ENCODE measurements around the gene CEP85L. TPM values are rescaled to one million over a fixed set of nuclear protein-coding genes. Genes with fewer than 3 reads are reported as not detected.

The CEP85L gene
- total RNA-seq, 1 donor from 2014 or later = 3.0 TPM

DNA sequence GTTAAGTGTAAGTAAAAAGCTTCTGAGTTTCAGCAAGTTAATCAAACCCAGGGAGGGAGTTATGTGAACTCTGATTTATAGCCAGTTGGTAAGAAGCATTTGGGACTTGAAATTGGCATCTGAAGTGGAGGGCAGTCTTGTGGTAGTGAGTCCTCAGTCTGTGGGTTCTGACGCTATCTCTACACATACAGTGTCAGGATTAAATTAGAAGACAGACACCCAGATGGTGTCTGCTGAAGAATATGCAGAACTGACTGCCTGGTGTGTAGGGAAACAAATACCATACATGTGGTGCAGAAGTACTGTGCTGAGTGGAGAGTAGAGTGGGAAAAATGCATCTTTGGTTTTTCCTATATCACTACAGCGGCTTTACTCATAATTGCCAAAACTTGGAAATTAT lies 146.8 kb downstream of the CEP85L start:
- ATAC-seq (no peak), DNase-seq (ENCODE audit: low spot score) (no peak)

DNA sequence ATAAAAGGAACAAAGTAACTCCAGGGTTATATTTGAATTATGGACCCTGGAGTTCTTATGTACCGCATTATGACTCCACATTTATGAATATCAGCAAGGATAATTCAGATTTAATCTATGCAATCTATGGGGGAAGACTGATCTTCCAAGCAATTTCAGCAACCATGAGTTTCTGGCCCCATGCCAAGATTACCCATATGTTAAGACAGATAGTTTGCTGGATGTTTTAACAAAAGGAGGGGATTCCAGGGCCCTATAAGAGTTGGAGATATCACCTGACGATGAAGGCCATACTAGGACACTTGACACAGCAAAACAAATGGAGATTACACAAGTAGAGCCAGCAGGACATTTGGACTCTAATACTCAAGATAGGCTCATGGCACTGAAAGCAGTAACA lies 149.2 kb downstream of the CEP85L start:
- ATAC-seq = no peak
- DNase-seq (ENCODE audit: low spot score) = no peak

DNA sequence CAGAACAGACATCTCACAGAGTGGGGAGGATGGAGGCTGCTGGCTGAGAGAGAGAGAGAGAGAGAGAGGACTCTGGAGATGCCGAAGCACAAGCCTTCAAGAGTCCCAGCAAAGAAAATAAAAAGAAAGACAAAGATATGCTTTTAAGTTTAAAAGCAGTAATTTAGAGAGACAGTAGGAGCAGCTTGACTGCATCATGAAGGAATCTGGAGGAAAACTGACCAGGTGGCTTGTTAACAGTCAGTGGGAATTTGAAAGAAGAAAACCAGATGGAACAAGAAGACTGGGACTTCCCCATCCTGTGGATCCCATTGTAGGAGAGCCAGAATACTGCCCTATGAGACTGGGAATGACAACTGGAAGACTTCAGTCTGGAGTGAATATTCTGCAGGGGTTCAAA lies 149.6 kb downstream of the CEP85L start:
- ATAC-seq (no peak), DNase-seq (ENCODE audit: low spot score) (no peak)

DNA sequence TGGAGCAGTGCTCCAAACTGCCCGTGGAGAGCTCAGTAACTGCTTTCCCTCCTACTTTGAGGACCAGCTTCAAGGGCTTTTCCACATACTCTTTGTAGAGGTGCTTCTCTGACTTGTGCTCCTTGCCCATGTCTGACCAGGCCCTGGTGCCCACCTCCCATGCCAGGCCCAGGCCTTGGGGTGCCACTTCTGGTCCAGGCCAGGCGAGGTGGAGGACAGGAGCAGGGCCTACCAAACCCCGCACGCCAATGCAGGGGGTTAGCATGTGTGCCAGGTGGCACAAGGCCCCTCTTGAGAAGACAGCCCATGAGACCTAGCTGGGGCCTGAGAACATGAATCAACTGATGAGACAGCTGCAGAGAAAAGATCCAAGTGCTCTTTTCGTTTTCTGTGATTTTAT lies 150.3 kb downstream of the CEP85L start:
- DNase-seq (ENCODE audit: low spot score) (no peak), ATAC-seq (no peak)

DNA sequence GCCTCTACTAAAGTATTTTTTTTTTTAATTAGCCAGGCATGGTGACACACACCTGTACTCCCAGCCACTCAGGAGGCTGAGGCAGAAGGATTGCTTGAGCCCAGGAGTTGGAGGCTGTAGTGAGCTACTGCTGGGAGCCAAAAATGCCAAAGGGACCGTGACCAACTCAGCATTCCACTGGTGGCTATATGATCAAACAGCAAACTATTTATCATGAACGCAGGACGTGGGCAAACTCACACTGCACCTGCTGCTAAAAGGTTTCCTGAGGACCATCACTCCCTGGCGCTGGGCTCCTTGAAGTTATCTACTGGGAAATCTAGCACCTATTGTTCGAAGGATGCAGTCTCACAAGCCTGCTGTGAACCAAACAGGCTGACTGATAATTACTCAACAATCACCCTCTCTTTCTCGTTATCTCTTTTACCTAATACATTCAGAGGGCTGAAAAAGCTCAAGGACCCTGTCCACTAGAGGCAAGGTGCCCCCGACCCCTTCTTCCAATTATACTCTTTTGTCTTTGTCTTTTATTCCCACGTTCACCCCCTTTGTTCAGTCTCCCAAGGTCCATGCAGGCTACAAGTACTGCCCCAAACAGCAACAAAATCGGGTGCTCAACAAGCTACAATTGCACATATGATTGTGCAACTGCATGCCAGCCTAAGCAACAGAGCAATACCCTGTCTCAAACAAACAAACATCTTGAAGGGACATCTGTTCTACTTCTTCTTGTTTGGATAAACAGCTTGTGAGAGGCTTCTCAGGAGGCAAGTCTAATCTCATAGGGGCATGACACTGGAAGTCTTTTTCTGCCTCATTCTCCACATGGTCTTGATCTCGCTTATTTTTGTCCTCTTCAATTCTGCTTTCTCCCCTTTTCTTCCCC lies 151.0 kb downstream of the CEP85L start:
- no peak for DNase-seq (ENCODE audit: low spot score)
- no peak for ATAC-seq

DNA sequence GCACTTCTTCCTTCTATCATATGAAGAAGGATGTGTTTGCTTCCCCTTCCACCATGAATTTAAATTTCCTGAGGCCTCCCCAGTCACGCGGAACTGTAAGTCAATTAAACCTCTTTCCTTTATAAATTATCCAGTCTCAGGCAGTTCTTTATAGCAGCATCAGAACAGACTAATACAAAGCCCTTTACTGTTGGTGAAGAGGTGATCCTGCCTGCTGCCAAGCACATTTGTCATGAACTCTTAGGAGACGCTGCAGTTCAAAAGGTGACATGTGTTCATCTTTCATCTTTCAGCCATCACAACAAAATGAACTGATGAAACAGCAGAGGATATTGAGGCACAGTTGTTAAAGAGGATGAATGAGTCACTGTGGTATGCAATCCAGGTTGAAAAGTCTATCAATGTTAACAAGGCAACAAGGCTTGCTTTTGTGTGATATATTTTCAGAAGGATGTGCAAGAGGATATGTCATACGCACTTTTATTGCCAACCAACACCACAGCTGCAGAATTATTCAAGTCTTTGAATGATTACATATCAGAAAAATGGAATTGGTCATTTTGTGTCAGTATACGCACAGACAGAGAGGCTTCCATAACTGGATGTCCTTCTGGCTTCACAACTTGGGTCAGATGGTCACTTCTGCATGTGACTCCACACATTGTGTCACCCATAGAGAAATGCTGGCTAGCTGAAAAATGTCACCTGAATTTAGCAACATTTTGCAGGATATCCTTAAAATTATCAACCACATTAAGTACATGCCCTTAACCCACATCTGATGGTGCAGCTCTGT lies 155.7 kb downstream of the CEP85L start:
- no peak for ATAC-seq
- no peak for DNase-seq (ENCODE audit: low spot score)

DNA sequence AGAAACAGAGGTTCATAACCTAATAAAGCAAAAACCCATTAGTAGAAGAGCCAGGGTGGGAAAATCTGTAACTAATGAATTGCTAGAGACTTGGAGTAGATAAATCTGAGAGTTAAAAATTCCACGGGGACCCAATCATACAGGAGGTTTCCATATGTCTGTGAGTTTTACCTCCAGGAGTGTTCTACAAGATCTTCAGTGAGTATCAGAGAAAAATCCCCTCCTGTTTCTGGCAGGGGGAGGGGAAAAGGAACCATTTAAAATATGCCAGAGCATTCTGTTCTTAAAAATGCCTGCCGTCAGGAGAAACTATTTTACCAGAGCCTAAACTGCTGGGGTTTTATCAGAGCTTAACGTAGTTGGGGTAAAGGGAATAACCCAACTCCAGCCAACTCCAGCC lies 157.3 kb downstream of the CEP85L start:
- ATAC-seq (no peak), DNase-seq (ENCODE audit: low spot score) (no peak)

DNA sequence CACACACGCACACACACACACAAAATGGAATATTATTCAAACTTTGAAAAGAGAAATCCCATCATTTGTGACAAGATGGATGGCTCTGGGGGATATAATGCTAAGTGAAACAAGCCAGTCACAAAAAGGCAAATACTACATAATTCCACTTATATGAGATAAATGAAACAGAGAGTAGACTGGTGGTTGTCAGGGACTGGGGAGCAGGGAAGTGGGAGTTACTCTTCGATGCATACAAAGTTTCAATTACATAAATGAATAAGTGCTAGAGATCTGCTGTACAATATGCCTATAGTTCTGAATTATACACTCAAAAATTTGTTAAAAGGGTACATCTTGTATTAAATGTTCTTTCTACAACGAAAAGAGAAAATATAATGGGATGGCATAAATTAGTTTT lies 161.4 kb downstream of the CEP85L start:
- no peak for ATAC-seq

DNA sequence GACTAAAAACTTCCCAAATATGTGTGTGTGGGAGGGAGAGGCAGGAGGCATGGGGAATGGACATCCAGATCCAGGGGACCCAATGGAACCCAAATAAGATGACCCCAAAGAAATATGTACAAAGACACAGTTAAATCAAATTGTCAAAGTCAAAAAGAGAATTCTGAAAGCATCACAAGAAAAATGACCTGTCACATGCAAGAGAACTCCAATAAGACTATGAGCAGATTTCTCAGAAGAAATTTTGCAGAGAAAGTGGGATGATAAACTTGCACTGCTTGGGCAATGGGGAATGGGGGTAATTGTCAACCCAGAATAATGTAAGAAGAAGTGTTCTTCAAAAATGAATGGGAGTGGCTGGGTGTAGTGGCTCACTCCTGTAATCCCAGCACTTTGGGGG lies 162.8 kb downstream of the CEP85L start:
- DNase-seq (ENCODE audit: low spot score) (no peak), ATAC-seq (no peak)

More for the DNA sequence above, 161.4 kb downstream of the CEP85L start:
- no peak for DNase-seq (ENCODE audit: low spot score)

DNA sequence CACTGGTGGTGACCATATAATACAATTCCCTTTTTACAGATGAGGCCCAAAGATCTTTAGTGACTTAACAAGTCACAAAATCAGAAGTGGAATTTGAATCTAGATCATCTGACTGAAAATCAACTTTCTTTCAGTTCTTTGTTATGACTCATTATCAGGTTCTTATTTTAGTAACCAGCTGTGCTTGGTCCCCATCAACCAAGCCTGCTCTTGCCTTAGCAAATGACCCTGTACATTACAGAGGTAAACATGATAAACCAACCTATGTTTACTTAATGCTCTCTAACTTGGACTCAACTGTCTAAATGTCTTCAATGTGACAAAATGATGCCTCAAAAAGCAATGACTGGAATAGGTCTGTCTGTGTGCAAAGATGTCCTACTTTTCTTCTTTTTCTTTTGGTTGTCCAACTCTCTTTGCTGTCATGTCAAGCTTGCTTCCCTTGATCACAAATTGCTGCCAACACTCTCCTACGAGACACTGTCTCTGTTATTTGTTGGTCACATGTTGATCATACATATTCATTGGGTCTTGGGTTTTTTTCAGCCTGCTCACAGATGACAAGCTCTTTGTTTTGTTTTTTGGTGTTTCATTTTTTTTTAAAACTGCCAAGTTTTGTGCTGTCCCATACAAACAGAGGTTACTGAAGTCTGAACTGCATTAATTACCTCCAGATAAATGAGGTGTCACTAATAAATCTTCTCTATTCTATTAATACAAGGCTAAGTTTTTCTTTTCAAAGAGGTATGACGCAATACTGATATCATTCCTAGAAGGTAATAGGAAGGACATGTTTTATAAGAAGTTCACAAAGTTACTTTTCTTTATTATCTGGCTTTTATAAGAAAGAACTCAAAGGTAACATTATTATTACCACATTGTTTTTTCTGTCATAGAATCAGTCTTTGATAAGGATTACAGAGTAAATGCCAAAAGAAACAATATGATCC lies 165.5 kb downstream of the CEP85L start:
- no peak for ATAC-seq
- DNase-seq (ENCODE audit: low spot score) = no peak

DNA sequence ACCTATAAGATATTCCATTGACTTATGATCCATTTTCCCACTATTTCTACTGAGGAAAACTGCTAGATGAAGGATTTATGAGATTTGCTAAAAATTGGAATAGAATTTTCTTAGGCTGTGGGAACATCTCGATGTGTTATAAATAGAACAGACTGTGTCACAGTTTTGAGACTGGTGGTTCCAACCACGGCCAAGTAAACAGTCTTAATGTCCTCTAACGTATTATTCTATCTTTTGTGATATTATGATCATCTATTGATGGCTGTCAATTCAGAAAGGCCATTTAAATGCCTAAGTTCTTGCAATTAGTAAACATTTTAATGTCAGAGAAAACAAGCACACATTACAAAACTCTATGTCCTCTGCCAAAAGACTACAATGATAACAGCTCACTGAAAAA lies 174.8 kb downstream of the CEP85L start:
- DNase-seq (ENCODE audit: low spot score) (no peak), ATAC-seq (no peak)

DNA sequence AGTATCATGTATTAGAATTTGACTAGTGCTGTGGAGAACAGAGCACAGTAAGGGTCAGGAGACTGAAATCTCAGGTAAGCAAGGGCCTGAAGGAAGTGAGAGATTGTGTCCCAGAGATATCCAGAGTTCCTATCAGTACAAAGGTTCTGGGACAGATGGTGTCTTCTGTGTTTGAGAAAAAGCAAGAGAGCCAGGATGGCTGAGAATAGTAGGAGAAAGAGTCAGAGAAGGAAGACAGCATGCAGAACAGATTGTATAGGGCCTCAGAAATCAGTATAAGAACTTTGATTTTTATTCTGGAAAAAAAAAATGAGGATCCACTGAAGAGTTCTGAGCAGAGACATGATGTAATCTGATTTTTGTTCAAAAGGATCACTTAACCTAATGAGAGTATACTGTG lies 178.1 kb downstream of the CEP85L start:
- ATAC-seq = no peak

DNA sequence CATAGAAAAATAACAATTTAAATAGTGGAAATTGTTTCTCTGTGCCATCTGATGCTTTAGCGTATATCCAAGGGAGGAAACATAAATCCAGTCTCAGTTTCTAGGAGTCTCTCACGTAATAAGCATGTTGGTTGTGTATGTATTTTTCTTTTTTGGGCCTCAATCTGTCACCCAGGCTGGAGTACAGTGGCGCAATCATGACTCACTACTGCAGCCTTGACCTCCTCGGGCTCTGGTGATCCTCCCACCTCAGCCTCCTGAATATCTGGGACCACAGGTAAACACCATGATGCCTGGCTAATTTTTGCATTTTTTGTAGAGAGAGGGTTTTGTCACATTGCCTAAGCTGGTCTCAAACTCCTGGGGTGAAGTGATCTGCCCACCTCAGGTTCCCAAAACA lies 181.9 kb downstream of the CEP85L start:
- ATAC-seq = no peak
- DNase-seq (ENCODE audit: low spot score) = no peak

More for the DNA sequence above, 178.1 kb downstream of the CEP85L start:
- DNase-seq (ENCODE audit: low spot score) = no peak

DNA sequence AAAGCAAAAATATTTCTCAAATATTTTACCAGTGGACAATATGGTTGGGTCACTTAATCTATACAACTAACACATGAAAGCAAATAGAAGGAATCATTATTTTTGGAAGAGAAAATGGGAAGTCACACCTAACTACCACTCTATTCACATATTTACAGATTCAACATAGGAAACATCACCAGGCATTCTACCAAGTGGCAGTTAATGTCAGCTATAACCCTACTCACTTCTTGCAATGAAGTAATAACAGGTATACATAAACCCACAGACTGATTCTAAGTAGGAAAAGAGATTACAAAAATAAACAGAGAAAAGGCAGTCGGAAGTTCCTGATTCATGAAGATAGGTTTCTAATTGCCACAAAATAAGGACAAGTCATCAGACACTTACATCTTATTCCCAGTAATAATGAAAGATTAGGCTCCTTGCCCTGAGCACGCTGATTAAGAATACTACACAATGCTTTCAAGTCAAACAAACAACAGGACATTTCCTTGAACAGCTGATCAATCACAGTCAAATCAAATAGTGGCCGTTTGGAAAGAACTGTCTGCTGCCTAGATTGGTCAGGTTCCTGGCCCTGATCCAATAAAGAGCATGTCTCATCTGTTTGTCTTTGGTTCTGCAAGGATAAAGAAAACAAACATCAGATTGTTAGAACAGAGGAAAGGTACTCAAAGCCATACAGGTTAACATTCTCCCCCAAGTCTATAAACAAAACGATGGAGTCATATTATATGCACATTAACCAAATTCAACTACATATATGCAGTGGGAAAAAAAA lies 182.5 kb downstream of the CEP85L start:
- DNase-seq (ENCODE audit: low spot score) = no peak
- peak; percentile 83 for ATAC-seq

DNA sequence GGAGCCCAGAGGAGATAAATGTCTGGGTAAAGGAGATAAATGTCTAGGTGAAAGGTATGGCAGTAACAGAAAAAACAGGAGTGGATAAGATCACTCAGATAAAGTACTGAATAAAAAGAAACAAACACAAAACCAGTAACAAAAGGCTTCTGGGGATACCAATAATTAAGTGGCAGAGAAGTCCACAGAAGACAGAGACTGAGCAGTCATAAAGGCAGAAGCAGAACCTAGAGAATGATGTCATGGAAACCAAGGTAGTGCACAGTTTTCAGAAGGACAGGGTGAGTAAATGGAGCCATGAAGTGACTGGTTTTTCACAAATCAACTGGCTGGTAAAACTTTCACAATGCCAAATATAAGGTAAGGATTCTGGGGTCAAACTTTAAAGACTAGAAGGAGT lies 184.2 kb downstream of the CEP85L start:
- ATAC-seq = no peak
- DNase-seq (ENCODE audit: low spot score) = no peak

DNA sequence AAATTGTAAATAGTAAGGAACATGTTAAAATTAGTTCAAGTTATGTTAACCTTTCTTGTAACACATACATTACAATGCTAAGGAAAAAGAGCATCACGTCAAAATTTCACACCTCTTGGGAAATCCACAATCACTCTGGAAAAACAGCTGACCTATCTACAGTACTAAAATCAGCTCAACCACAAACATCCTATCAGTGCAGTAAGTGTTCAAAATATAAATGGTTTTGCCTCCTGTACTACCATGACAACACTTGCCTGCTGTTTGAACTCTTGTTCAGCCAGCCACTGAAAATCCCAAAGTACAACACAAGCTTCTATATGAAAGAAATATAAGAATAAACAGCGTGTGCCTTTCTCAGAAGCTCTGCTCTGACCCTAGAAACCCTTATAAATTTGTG lies 186.8 kb downstream of the CEP85L start:
- ATAC-seq = no peak
- DNase-seq (ENCODE audit: low spot score) = no peak

DNA sequence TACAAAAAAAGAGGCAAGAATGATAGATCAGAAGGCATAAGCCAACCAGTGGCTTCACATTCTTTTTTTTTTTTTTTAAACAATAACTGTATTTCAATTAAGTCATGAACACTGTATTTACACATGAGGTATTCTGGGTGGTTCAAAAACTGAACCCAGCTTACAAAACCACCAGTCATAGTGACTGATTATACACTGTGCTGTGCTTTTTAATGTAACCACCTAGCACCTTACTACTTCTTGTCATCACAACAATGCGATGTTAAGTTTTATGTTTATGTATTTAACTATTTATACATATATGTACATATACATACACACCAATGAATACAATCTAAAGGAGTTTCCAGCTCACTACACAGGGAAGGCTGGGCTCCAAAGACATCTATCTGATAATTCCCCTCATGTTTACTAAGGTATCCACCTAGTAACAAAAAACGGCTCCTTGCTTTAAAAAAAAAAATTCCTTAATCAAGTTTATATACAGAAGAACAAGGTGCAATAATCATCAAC lies 190.4 kb downstream of the CEP85L start:
- DNase-seq (ENCODE audit: low spot score) = no peak
- ATAC-seq = no peak

DNA sequence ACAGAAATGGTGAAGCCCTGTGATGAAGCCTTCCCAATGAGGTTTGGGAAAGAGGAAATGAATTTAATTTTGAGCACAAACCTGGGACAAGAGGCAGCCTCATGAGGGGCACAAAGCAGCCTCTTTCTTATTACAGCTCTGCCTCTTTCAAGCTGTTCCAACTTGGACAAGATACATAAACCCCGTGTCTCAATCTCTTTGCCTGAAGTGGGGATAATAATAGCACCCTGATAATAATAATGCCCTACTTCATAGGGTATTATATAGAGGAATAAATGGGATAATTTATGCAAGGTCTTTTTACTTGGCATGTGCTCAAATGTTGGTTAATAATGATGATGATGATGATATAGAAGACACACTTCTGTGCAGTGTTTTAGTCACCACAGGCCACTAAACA lies 194.4 kb downstream of the CEP85L start:
- DNase-seq (ENCODE audit: low spot score) (no peak), ATAC-seq (no peak)

DNA sequence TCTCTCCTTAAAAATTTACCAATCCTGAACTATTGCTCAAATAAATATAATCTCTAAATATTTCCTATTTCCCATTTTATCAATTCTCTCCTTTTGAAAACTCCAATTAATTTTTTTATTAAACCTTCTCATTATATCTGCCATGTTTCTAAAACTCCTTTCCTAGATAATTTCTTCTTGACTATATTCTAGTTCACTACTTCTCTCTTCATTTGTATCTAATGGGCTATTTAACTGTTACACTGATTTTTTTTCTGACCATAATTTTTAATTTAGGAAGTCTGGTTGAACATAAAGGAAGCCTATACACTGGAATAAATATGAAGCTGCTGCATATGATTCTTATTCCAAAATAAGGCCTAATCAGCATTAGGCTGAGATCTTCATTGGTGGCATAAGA lies 199.6 kb downstream of the CEP85L start:
- ATAC-seq = no peak

DNA sequence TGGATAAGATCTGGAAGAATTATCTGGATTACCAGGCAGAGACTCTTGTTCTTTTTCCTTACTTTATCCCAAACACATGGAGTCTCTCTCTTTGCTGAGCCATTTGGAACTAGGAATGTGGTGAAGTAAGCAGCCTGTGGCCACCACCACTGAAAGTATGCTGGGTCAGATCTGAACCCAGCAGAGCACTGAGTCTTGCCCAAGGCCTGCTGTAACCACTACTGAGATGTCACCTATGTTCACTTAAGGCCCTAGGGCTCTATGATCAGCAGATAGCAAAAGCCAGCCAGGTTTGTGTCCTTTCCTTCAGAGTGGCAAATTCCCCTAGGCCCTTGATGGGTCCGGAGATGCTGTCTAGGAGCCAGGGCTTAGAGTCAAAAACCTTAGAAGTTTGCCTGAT lies 206.6 kb downstream of the CEP85L start:
- DNase-seq (ENCODE audit: low spot score) (no peak), ATAC-seq (no peak)

More for the DNA sequence above, 199.6 kb downstream of the CEP85L start:
- no peak for DNase-seq (ENCODE audit: low spot score)
